Glomerular visceral epithelial cell (primary cell): Measurements from ENCODE around the gene CIC.
A peak's percentile ranks its signal among the peaks of the same experiment; 100 is the strongest.

Source experiments
- DNase-seq: peaks from one replicate; pipeline ENCODE4 v3.0.0-alpha.2; 2016; ENCODE audit errors: extremely low spot score

Gene CIC

DNA sequence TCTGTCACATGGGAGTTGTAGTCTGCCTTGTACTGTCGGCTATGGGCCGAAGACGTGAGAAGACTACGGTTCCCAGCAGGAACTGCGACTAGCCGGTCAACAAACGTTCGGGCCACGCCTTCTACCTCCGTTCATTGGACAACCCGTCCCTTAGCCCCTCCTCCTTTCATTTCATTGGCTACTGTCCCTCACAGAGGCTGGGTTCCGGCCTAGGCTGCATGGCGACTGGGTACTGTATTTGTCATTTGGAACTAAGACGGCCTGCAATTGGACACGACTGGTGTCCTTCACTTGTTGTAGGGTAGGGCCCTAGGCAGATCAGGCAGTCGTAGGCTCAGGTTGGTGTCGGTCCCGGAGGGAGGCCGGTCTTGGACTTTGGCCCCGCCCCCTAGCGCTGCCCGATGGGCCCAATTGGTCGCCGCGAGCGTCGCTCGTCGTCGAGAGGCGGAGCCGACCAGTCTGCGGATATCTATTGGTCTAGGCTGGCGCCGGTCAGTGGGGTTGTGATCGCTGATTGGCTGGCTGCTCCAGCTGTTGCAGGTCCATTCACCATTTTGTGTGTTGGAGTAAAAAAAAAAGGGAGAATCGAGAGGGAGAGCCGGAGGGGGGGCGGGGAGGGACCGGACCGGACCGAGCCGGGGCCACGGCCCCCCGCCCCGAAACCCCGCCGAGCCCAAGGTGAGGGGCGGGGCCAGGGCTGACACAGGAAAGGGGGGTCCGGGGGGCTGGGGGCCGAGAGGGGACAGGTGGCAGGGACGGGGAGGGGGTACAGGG is at the start of gene CIC:
Gene CIC, plus strand, starts transcription at position 549 of the 774 bp plus-strand sequence. CDS start 2,532 bp downstream, outside the sequence.
- DNase-seq = peak; percentile 100

- DNase-seq = peak; percentile 98
Measured at GRCh38 chr19:42219812-42220750, 49.0 kb upstream of the CIC start, which contains the start of gene ZNF526. Gene ZNF526 (plus strand): TSS chr19:42220312. CDS start chr19:42224404, 4,092 bp downstream.

GRCh38 chr19:42220751-42221097 is 48.3 kb upstream of the CIC start:
- DNase-seq = no peak

GRCh38 chr19:42224940-42225717 is 43.9 kb upstream of the CIC start:
- no peak for DNase-seq

- DNase-seq = no peak
Measured at GRCh38 chr19:42225718-42226292, 43.2 kb upstream of the CIC start.

DNA sequence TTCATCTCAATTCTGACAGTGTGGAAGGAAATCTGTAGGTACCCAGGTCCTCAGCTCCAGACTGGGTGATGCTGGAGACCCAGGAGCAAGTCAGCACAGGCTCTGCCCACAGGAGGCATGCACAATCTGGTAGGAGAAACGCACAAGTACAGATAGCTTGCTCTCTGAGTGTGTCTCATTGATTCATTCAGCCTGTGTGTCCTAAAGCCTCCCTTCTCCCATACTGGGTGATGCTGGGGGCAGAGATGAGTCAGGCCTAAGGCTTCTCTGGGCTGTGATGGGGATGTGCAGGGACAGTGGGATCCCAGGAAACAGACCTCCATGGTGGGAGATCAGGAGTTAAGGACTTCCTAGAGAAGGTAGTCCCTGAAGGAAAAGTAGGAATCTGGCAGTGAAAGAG is 42.2 kb upstream of the CIC start:
- no peak for DNase-seq

DNA sequence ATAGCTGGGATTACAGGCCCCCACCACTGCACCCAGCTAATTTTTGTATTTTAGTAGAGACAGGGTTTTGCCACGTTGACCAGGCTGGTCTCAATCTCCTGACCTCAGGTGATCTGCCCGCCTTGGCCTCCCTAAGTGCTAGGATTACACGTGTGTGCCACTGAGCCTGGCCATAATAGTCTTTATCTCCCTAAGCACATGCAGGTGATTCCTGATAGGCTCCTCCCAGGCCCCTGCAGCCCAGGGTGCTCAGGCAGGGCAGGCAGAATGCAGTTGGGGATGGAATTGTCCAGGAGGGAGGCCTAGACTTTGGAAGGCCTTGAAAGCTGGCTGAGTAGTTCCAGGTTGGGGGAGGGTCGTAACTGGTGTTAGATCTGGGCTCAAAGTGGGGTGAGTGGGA is 40.4 kb upstream of the CIC start:
- no peak for DNase-seq

DNA sequence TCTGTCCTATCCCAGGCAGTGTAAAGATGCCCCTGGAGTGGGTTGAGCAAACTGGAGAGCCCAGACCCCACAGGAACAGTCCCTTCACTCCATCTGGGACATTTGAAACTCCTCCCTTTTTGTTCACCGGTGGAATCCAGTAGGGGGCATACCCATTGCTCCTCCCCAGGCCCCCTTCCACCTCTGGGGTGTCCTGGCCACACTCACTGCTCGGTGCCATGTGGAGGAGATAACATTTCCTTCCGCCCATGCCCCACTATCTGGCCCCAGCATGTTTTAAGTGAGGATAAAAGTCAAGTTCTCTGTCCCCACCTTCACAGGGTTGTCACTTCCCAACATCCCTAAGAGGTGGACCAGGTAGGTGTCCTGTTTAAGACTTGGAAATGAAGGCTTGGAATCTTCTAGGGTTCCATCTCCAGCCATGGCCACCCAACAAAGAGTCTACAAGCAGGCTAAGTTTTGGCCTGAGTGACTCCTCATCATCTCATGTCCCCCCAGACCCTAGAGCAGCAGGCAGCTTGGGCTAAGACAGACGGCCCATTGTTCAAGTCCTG is 39.7 kb upstream of the CIC start:
- no peak for DNase-seq

DNA sequence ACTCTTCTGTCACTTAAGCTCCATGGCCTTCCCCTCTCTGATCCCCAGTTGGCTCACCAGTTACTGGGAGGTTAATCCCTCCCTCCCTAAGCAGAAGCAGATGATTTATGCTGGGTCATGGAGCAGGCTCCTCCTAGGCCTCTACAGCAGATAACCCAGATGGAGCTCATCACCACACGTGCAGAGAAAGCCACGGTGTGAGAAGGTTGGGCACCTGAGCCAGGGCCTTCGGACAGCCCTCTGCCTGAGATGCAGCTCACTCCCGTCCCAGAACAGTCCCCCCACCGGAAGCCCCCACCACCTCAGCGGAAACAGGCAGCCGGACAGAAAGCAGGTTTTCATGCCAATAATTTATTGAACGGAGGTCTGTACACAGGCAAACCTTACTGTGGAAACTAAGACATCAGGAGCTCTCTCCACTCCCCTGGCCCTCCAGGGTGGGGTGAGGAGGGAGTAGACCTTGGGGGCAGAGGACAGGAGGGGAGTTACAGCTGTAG is 39.1 kb upstream of the CIC start:
- DNase-seq = no peak

DNA sequence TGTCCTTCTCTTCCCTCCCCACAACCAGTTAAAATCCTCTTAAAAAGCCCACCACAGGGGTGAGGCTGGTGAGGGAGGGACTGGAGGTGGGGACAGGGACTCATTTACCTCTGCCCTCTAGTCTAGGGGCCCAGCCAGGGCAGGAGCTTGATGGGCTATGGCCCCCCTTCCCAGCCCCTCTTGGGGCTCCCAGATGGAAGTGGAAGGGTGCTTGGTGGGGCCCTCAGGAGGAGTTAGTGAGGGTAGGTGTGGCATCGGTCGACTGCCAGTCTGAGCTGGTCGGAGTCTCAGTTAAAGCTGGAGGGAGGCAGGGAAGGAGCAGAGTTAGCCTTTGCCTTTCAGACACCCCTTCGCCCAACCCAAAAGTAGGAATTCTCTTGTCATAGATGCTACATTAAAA is 38.5 kb upstream of the CIC start:
- DNase-seq = no peak

DNA sequence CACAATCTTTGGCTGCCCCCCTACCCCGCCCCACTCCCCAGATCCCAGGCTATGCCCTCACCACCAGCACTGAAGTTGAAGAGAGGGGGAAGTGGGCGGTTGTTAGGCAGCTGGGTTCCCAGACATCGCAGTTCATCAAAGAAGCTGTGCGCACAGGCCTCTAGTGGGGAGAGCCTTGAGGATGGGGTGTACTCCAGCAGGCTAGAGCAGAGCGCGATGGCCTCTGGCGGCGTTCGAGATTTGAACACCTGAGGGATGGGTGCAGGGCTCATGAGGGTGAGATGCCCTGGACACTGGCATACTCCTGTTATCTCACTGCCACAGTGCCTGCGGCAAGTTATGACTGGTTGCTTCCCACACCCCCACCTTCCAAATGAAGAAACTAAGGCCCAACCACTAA is 36.6 kb upstream of the CIC start:
- DNase-seq = no peak

GRCh38 chr19:42233106-42233505 is 35.9 kb upstream of the CIC start:
- DNase-seq = no peak

DNA sequence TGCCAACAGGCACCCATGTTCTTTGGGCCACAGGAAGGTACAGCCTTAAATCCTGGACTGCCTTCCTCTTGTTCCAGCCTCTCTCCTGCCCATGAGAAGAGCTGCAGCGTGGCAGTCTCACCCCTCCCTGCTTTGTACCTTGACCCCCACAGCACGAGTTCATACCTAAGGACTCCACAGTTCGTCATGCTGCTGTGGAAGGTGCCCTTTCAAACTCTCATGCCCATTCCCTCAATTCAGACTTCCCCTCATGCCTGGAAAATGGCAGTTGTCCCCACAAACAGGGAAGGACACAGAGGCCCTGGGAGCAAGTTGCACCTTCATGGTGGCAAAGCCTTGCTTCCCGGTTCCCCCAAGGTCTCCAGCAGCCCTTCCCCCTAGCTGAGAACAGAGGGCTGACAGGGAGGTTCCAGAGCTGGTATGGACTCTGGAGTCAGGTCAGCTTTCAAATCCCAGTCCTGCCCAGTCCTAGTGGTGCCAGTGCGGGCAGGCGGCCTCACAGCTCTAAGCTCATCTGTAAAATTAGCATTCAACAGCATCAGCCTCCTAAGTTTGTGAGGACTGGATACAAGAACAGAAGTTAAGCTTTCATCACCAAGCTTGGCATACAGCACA is 35.3 kb upstream of the CIC start:
- no peak for DNase-seq

- DNase-seq = no peak
Measured at GRCh38 chr19:42234364-42234763, 34.7 kb upstream of the CIC start.

- DNase-seq = no peak
Measured at GRCh38 chr19:42235181-42235580, 33.9 kb upstream of the CIC start.

GRCh38 chr19:42239544-42240220 is 29.4 kb upstream of the CIC start:
- DNase-seq = no peak

- DNase-seq = no peak
Measured at GRCh38 chr19:42241279-42241678, 27.8 kb upstream of the CIC start.

GRCh38 chr19:42242069-42242511 is 27.0 kb upstream of the CIC start:
- DNase-seq = no peak

GRCh38 chr19:42242512-42243409 is 26.3 kb upstream of the CIC start, which contains the start of gene GSK3A:
Gene GSK3A (minus strand): TSS chr19:42242602. CDS start chr19:42242465, 137 bp downstream.
- peak; percentile 99 for DNase-seq
